MM.1S (cell line): Measurements from ENCODE around the gene NF2.

Experiments used
- EZH2 ChIP-seq: fragments of 300-600 bp; sonication (generic); optimal IDR thresholded peaks from 2 replicates; pipeline ENCODE3; 2017; ENCODE audit warnings: low read depth, mild to moderate bottlenecking, antibody characterized with exemption, low read length, mixed read lengths
- EZH2phosphoT487 ChIP-seq: fragments of 300-600 bp; sonication (generic); IDR thresholded peaks from 2 replicates; pipeline ENCODE4 v1.6.1; 2018; ENCODE audit warnings: antibody characterized with exemption, low read length
- TF ChIP-seq, protein P1 (sequence below): fragments of 300-600 bp; sonication (generic); IDR thresholded peaks from 2 replicates; pipeline ENCODE4 v1.5.1; 2016; ENCODE audit warnings: antibody characterized with exemption, low read length, mixed read lengths

DNA sequence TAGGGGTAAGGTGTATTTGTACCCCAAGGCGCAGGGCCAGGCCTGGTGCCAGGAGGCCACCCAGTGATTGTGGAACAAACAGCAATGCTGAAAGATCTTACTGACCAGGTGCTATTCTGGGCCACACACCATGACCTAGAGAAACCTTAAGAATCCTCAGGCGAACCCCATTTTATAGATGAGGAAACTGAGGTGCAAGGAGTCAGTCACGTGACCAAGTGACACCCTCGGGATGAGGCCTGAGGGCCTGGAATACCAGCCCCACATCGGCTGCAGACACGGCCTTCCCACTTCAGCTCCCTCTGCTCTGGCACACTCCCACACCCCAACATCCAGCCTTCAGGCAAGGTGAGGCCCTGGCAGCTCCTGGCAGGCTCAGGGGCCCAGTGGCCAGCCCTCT lies 129.4 kb downstream of the NF2 start:
- TF ChIP-seq, protein P1, sequence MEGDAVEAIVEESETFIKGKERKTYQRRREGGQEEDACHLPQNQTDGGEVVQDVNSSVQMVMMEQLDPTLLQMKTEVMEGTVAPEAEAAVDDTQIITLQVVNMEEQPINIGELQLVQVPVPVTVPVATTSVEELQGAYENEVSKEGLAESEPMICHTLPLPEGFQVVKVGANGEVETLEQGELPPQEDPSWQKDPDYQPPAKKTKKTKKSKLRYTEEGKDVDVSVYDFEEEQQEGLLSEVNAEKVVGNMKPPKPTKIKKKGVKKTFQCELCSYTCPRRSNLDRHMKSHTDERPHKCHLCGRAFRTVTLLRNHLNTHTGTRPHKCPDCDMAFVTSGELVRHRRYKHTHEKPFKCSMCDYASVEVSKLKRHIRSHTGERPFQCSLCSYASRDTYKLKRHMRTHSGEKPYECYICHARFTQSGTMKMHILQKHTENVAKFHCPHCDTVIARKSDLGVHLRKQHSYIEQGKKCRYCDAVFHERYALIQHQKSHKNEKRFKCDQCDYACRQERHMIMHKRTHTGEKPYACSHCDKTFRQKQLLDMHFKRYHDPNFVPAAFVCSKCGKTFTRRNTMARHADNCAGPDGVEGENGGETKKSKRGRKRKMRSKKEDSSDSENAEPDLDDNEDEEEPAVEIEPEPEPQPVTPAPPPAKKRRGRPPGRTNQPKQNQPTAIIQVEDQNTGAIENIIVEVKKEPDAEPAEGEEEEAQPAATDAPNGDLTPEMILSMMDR = no peak
- no peak for TF ChIP-seq EZH2
- TF ChIP-seq EZH2phosphoT487 = no peak
